GM18873 (cell line): ENCODE data around the gene TRIM4.

Experiments used
- ATAC-seq: cut with Tn5 transposase; IDR thresholded peaks from one replicate; pipeline ENCODE4 v1.9.1; 2021; ENCODE audit warnings: mild to moderate bottlenecking, moderate library complexity, moderate number of reproducible peaks; ENCODE audit not compliant: unreplicated experiment, low FRiP score

Gene TRIM4

GRCh38 chr7:99848420-99849216 is 70.7 kb downstream of the TRIM4 start:
- ATAC-seq = no peak

GRCh38 chr7:99844328-99844727 is 75.0 kb downstream of the TRIM4 start:
- no peak for ATAC-seq

GRCh38 chr7:99843808-99844207 is 75.5 kb downstream of the TRIM4 start:
- no peak for ATAC-seq

GRCh38 chr7:99842926-99843325 is 76.4 kb downstream of the TRIM4 start:
- no peak for ATAC-seq
